ENCODE results near the gene BMX. TPM values are rescaled to one million over a fixed set of nuclear protein-coding genes. Genes with fewer than 3 reads are reported as not detected.

Gene BMX
- total RNA-seq, 2 donors from 2014 or later = not detected

DNA sequence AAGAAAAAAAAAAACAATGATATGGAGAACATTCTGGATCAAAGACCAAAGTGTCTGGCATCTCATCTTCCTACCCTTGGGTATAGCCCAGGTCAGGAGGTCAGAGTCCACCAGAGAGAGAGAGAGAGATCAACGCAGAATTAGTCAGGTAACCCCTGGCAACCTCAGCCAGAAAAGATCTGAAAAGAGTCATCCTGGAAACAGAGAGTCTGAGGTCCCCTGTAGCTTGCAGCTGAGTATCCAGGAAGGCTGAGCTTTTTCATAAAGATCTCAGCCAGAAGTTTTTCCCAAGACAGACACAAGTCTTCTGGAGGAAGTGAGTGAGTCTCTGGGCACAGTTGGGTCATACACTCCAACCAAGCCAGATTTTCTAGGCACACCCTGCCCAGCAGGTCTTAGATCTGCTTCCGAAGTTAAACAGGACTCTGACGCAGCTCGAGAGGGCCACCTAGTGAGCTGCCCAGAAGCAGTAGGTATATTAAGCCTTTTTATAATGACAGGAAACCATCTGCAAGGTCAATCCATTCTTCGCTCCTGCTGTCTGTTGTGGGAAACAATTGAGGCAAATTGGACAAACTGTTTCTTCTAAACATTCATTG, 64.5 kb downstream of the BMX start:
- no peak overlapping the region for H3K27ac Mint-ChIP-seq
- H3K36me3 Mint-ChIP-seq (ENCODE audit: insufficient read depth in 2 of 2) = no peaks in the 10 kb centered on the region
- no peaks in the 10 kb centered on the region for H3K9me3 Mint-ChIP-seq
- peak; percentile 67 to 72 for ATAC-seq (replicated peaks in 1 of 2)
- H3K4me3 Mint-ChIP-seq = no peak overlapping the region
- DNase-seq = peak; percentile 19 to 26
- no peaks in the 10 kb centered on the region for H3K4me1 Mint-ChIP-seq (ENCODE audit: low read depth)
- H3K27me3 Mint-ChIP-seq (ENCODE audit: low read depth) = peaks cover 59% of the 10 kb centered on the region

DNA sequence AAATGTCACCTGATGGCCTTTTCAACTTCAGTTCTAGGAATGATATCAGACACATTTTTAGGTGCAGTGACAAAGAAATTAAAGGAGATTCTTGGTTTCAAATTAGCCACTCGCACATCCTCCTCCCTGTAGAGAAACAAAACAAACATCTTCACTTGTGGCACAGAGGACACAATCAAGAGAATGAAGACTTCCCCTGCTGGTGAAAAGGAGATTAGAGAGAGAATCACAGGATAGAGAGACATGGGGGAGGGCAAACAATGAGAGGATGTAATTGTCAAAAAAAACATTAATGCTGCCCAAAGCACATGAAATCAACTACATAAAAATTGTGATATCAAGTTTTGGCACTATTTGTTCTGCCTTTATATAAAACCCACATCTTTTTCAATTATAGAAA, 65.6 kb downstream of the BMX start:
- H3K27me3 Mint-ChIP-seq (ENCODE audit: low read depth) = peaks cover 62% of the 10 kb centered on the region
- H3K4me1 Mint-ChIP-seq (ENCODE audit: low read depth) = no peaks in the 10 kb centered on the region
- ATAC-seq (replicated peaks in 1 of 2) (no peak), DNase-seq (no peak)
- no peak overlapping the region for H3K4me3 Mint-ChIP-seq
- H3K9me3 Mint-ChIP-seq = no peaks in the 10 kb centered on the region
- H3K27ac Mint-ChIP-seq = peak overlapping the region; percentile 69
- H3K36me3 Mint-ChIP-seq (ENCODE audit: insufficient read depth in 2 of 2) = no peaks in the 10 kb centered on the region

DNA sequence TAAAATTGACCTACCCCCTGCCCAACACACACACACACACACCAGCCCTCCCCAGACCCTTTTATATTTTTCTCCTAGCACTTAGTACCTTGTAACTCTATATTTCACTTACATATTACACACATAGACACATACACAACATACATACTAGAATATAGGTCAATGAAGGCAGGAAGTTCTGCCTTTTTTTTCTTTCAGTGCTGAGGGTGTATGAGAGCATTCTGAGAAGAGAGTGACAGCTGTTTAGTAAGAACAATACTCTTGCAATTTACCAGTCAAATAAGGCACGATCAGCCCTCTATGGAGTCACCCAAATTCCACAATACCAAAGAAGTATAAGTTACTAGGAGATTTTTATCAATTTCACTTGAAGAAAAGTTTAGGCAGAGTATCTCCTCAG, 66.7 kb downstream of the BMX start:
- peaks cover 55% of the 10 kb centered on the region for H3K27me3 Mint-ChIP-seq (ENCODE audit: low read depth)
- no peaks in the 10 kb centered on the region for H3K9me3 Mint-ChIP-seq
- DNase-seq (no peak), ATAC-seq (replicated peaks in 1 of 2) (no peak)
- no peaks in the 10 kb centered on the region for H3K36me3 Mint-ChIP-seq (ENCODE audit: insufficient read depth in 2 of 2)
- no peaks in the 10 kb centered on the region for H3K4me1 Mint-ChIP-seq (ENCODE audit: low read depth)
- H3K4me3 Mint-ChIP-seq = no peak overlapping the region
- H3K27ac Mint-ChIP-seq = no peak overlapping the region

DNA sequence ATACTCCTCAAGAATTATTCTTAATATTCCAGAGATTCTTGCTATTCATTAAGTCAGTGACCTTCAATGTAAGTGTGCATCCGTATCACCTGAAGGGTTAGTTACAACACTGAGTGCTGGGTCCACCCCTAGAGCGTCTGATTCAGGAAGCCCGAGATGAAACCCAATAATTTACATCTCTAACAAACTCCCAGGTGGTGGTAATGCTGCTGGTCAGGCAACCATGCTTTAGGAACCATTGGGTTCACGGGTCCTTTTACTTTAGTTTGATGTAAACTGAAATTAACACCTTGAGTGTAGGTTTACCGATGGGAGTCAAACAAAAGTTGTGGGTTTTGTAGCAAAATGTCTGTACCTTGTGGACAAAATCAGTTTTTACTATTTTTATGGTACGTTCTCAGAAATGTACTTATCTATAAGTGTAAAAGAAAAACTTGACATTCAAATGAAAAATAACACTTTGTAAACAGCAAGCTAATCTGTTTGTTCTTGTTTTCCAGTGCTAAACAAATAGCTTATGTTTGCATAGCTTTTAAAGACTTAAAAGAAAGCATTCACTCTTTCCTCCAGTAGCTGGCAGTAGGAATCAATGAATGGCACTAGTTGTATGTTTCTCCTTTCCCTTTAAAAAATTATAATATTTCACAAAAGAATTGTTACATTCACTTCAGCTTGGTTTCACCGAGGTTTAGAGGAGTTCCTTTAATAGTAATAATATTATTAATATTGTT, 67.4 kb downstream of the BMX start:
- H3K27ac Mint-ChIP-seq = no peak overlapping the region
- H3K36me3 Mint-ChIP-seq (ENCODE audit: insufficient read depth in 2 of 2) = no peaks in the 10 kb centered on the region
- H3K9me3 Mint-ChIP-seq = no peaks in the 10 kb centered on the region
- ATAC-seq (replicated peaks in 1 of 2) = no peak
- no peaks in the 10 kb centered on the region for H3K4me1 Mint-ChIP-seq (ENCODE audit: low read depth)
- no peak for DNase-seq
- no peak overlapping the region for H3K4me3 Mint-ChIP-seq
- peaks cover 55% of the 10 kb centered on the region for H3K27me3 Mint-ChIP-seq (ENCODE audit: low read depth)

DNA sequence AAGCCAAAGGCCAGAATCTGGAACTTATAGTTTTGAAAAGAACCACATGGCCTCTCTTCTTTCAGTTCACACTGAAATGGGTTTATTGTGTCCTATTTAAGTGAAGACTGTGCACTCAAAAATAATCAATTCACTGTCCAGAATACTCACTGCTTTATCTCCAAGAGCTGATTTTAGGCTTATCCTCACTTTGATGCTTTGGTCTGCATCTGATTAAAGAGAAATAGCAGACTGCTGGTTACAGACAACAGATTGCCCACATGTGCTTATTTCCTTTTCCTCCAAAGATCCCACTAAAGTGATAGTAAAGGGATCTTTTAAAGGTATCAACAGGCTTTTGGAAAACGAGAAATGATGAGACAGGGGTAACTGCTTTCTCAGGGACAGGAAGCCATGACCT, 69.5 kb downstream of the BMX start:
- Mint-ChIP-seq H3K4me3 (no peak overlapping the region), H3K27ac (no peak overlapping the region), H3K27me3 (ENCODE audit: low read depth) (peaks cover 62% of the 10 kb centered on the region), H3K36me3 (ENCODE audit: insufficient read depth in 2 of 2) (no peaks in the 10 kb centered on the region), H3K9me3 (no peaks in the 10 kb centered on the region), H3K4me1 (ENCODE audit: low read depth) (no peaks in the 10 kb centered on the region)
- DNase-seq (no peak), ATAC-seq (replicated peaks in 1 of 2) (no peak)

DNA sequence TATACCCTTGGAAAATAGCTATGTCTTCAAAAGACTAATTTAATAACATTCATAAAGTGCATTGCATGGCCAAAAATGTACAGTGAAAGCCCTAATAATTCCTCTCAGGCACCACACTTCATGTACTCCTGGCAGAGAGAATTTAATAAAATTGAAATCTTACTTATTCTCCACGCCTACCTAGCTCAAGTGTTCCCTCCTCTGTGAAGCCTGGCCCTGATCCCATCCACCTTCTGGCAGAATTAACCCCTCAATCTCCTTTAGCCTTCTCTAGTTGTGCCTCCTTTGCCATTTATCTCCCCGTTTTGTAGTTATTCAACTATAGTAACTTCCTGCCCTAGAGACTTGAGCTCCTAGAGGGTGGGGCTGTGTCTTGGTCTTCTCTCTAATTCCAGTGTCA, 73.4 kb downstream of the BMX start:
- Mint-ChIP-seq H3K27me3 (ENCODE audit: low read depth) (peaks cover 62% of the 10 kb centered on the region), H3K9me3 (no peaks in the 10 kb centered on the region), H3K27ac (no peak overlapping the region), H3K36me3 (ENCODE audit: insufficient read depth in 2 of 2) (no peaks in the 10 kb centered on the region), H3K4me1 (ENCODE audit: low read depth) (no peaks in the 10 kb centered on the region), H3K4me3 (no peak overlapping the region)
- ATAC-seq (replicated peaks in 1 of 2) (no peak), DNase-seq (no peak)

DNA sequence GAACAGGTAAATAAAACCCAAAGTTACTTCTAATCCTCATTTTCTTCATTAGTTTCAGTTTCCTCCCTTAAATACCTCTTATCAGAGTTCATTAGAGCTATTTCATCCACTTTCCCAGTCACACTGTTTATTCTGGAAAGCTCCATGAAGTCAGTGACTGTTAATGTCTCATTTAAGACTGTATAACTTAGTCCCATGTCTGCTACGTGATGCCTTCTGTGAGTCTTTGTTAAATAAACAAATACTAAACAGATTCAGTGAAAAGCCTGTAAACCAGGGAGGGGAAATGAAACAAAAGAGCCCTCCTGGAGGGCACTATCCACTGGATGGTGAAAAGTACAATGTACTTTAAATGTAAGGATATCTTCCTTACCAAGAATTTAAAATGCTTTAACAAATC, 75.4 kb downstream of the BMX start:
- ATAC-seq (replicated peaks in 1 of 2) = no peak
- Mint-ChIP-seq H3K9me3 (no peaks in the 10 kb centered on the region), H3K4me1 (ENCODE audit: low read depth) (no peaks in the 10 kb centered on the region), H3K4me3 (no peak overlapping the region), H3K36me3 (ENCODE audit: insufficient read depth in 2 of 2) (no peaks in the 10 kb centered on the region), H3K27ac (no peak overlapping the region), H3K27me3 (ENCODE audit: low read depth) (peaks cover 58% of the 10 kb centered on the region)
- no peak for DNase-seq

DNA sequence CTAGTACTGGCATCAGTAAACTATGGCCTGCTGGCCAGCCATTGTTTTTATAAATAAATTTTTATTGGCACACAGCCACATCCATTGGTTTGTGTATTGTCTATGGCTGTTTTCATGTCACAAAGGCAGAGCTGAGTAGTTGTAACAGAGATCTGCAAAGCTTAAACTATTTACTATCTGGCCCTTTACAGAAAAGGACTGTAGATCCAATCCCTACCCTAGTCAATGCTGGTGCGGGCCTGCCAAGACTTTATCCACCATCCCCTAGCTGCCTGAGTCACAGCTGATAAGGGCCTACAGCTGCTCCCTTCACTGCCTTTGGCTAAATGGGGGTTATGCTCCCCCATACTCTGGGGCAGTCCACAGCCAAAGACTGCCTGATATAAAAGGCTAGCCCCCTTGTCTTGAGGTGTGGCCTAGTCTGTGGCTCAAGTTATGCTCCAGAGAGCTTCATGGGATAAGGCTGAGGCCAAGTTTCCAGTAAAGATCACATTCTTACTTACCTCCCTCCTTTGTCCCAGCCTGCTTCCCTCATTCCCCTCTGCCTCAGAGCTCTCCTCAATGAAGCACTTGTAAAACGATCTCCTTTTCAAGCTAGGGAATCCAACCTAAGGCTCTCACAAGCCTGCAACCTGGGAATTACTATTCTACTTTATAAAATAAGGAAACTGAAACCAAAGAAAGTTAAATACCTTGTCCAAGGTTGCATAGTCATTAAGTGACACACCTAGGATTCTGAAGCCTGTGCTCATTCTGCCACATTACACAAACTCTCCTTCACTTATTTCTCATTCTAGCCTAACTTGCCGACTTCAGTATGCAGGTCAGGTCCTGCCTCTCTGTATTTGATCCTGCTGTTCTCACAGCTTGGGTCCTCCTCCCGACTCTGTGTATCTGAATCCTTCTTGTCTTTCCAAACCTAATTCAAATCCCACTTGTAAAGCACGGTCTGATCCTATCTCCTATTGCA, 79.5 kb downstream of the BMX start:
- Mint-ChIP-seq H3K36me3 (ENCODE audit: insufficient read depth in 2 of 2) (no peaks in the 10 kb centered on the region), H3K27ac (no peak overlapping the region), H3K9me3 (no peaks in the 10 kb centered on the region), H3K4me1 (ENCODE audit: low read depth) (no peaks in the 10 kb centered on the region), H3K4me3 (no peak overlapping the region), H3K27me3 (ENCODE audit: low read depth) (peaks cover 70% of the 10 kb centered on the region)
- ATAC-seq (replicated peaks in 1 of 2) (no peak), DNase-seq (no peak)

DNA sequence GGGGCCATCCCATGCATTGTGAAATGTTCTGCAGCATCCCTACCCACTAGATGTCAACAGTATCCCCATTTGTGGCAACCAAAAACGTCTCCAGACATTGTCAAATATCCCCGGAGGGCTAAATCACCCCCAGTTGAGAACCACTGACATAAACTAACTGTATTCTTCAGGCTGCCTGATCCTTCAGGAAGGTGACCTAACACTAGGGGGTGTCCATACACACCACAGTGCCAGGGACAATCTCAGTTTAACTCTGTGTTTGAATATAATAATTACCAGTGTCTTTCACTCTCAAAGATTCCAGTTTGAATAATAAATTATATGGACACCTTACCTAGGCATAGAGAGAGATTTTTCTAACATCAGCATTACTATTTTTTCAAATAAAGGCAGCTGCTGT, 93.8 kb downstream of the BMX start:
- DNase-seq = no peak
- Mint-ChIP-seq H3K36me3 (ENCODE audit: insufficient read depth in 2 of 2) (no peaks in the 10 kb centered on the region), H3K27ac (no peak overlapping the region), H3K4me3 (no peak overlapping the region), H3K27me3 (ENCODE audit: low read depth) (peaks cover 54% of the 10 kb centered on the region), H3K4me1 (ENCODE audit: low read depth) (no peaks in the 10 kb centered on the region), H3K9me3 (no peaks in the 10 kb centered on the region)
- ATAC-seq (replicated peaks in 1 of 2) = no peak

DNA sequence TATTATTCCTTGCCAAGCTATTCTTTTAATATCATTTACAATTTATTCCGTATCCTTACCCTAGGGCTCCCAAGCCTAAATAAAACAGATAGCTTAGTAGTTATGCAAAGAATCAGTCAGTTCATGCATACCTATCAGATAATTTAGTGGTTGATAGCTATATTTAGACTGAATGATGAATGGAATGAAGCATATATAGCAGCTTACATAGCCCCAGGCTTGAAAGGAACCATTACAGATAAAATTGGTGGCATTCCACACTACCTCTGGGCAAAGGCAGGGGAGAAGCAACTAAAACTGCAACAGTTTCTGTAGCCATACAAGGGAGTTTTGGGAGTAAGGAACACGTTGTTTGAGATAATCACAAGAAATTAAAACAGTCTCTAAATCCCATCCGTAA, 97.4 kb downstream of the BMX start:
- Mint-ChIP-seq H3K36me3 (ENCODE audit: insufficient read depth in 2 of 2) (peaks cover 0 to 2% of the 10 kb centered on the region in 2 donors), H3K4me1 (ENCODE audit: low read depth) (no peaks in the 10 kb centered on the region), H3K4me3 (no peak overlapping the region), H3K27ac (no peak overlapping the region), H3K9me3 (no peaks in the 10 kb centered on the region), H3K27me3 (ENCODE audit: low read depth) (peaks cover 43% of the 10 kb centered on the region)
- ATAC-seq (replicated peaks in 1 of 2) = no peak
- no peak for DNase-seq

DNA sequence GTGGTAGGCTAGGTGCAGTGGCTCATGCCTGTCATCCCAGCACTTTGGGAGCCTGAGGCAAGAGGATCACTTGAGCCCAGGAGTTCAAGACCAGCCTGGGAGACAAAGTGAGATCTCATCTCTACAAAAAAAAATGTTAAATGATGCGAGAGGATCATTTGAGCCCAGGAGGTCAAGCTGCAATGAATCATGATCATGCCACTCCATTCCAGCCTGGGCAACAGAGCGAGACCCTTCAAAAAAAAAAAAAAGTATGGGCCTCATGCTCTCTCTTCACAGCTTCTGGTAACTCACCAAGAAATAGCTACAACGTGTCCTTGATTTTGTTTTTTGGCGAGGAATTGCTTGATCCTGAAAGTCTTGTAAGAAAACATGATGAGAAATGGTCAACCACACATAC, 98.9 kb downstream of the BMX start:
- ATAC-seq (replicated peaks in 1 of 2) (no peak), DNase-seq (no peak)
- Mint-ChIP-seq H3K4me1 (ENCODE audit: low read depth) (no peaks in the 10 kb centered on the region), H3K27ac (no peak overlapping the region), H3K4me3 (no peak overlapping the region), H3K36me3 (ENCODE audit: insufficient read depth in 2 of 2) (peaks cover 0 to 2% of the 10 kb centered on the region in 2 donors), H3K9me3 (no peaks in the 10 kb centered on the region), H3K27me3 (ENCODE audit: low read depth) (peaks cover 52% of the 10 kb centered on the region)

DNA sequence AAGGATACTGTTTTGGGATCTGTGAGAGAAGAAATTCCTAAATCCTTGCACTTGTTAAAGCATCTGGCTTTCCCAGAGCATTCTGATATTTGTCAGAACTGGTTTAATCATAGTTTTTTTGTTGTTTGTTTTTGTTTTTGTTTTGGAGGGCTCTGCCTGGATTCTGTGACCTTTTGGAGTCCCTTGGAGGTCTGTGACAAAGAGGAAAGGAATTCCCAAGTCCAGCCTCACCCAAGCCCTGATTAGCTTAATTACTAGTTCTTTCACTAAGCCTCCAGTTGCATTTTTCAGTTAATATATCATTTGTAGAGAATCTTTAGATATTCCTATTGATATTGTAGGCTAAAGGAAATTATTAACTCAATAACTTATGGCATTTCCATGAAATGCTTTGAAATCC, 99.4 kb downstream of the BMX start:
- H3K27ac Mint-ChIP-seq = no peak overlapping the region
- peaks cover 0 to 2% of the 10 kb centered on the region in 2 donors for H3K36me3 Mint-ChIP-seq (ENCODE audit: insufficient read depth in 2 of 2)
- no peak overlapping the region for H3K4me3 Mint-ChIP-seq
- H3K4me1 Mint-ChIP-seq (ENCODE audit: low read depth) = no peaks in the 10 kb centered on the region
- H3K27me3 Mint-ChIP-seq (ENCODE audit: low read depth) = peaks cover 54% of the 10 kb centered on the region
- H3K9me3 Mint-ChIP-seq = no peaks in the 10 kb centered on the region
- DNase-seq (no peak), ATAC-seq (replicated peaks in 1 of 2) (no peak)

DNA sequence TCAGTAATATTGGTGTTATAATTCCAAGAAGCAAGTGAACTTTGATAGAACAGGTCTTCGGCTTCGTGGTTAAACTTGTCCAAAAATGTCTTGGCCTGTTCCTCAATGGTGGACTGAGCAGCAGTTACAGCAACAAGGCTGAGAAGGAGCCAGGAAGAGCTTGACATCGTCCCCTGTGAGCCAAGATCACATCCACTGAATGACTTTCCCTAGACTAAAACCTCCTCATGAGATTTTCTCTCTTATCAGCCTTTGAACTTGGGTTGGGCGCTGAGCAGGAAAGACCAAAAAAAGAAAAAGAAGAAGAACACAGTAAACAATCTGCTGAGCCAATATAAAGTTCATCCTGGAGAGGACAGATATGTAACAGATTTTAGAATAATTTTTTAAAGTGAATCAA, 100.1 kb downstream of the BMX start, which contains the start of gene ACE2:
Gene ACE2, minus strand, starts transcription at position 216 of the 400 bp plus-strand sequence. Its CDS starts 49 bp downstream, at position 167.
- Mint-ChIP-seq H3K4me3 (no peak within 1 kb of the TSS), H3K9me3 (no peaks in the 10 kb centered on the region), H3K27me3 (ENCODE audit: low read depth) (peaks cover 57% of the 10 kb centered on the region), H3K4me1 (ENCODE audit: low read depth) (no peaks in the 10 kb centered on the region), H3K27ac (no peak within 1 kb of the TSS), H3K36me3 (ENCODE audit: insufficient read depth in 2 of 2) (peaks cover 0 to 2% of the 10 kb centered on the region in 2 donors)
- no peak for DNase-seq
- no peak for ATAC-seq (replicated peaks in 1 of 2)
